Astrocyte (in vitro differentiated cells and primary cell): Measurements from ENCODE around the gene PTPRO. TPM values are rescaled to one million over a fixed set of nuclear protein-coding genes. Genes with fewer than 3 reads are reported as not detected.

Source experiments
- DNase-seq: peaks from one replicate; pipeline ENCODE4 v3.0.0-alpha.2; 2010; ENCODE audit warnings: low read depth
- FAIRE-seq: peaks from 2 replicates; lab custom pipeline; 2011; peaks lifted over from hg19 to GRCh38; lab: Jason Lieb, UNC
- H2AFZ ChIP-seq: 2 replicates; pipeline ENCODE4 v1.6.0; 2012; ENCODE audit warnings: low read depth, low read length, inconsistent platforms
- H3K27ac ChIP-seq: 2 replicates; pipeline ENCODE4 v1.5.1; 2011; ENCODE audit warnings: low read depth, low read length, inconsistent platforms
- H3K27me3 ChIP-seq: 2 replicates; pipeline ENCODE4 v1.6.0; 2011; ENCODE audit warnings: low read length, inconsistent platforms; ENCODE audit not compliant: insufficient read depth
- H3K36me3 ChIP-seq: 2 replicates; pipeline ENCODE4 v1.5.1; 2011; ENCODE audit warnings: low read length, inconsistent platforms; ENCODE audit not compliant: insufficient read depth
- H3K4me1 ChIP-seq: 2 replicates; pipeline ENCODE4 v1.5.1; 2011; ENCODE audit warnings: low read length, inconsistent platforms; ENCODE audit not compliant: insufficient read depth
- H3K4me2 ChIP-seq: 2 replicates; pipeline ENCODE4 v1.6.0; 2012; ENCODE audit warnings: low read length, inconsistent platforms
- H3K4me3 ChIP-seq: 2 replicates; pipeline ENCODE4 v1.5.1; 2011; ENCODE audit warnings: low read depth, mild to moderate bottlenecking, low read length, inconsistent platforms; ENCODE audit not compliant: insufficient read depth
- H3K79me2 ChIP-seq: 2 replicates; pipeline ENCODE4 v1.6.0; 2012; ENCODE audit warnings: mild to moderate bottlenecking, low read length, inconsistent platforms; ENCODE audit not compliant: insufficient read depth
- H3K9ac ChIP-seq: 2 replicates; pipeline ENCODE4 v1.6.0; 2012; ENCODE audit warnings: mild to moderate bottlenecking, low read length, inconsistent platforms
- H3K9me3 ChIP-seq: 2 replicates; pipeline ENCODE4 v1.5.1; 2012; ENCODE audit warnings: low read depth, mild to moderate bottlenecking, low read length, inconsistent platforms; ENCODE audit not compliant: insufficient read depth
- H4K20me1 ChIP-seq: 2 replicates; pipeline ENCODE4 v1.6.0; 2012; ENCODE audit warnings: low read length, inconsistent platforms; ENCODE audit not compliant: insufficient read depth
- H3K27ac Mint-ChIP-seq: one replicate; pipeline ENCODE4 v1.8.0; 2021; ENCODE audit warnings: mild to moderate bottlenecking, mixed read lengths; ENCODE audit not compliant: unreplicated experiment
- H3K27me3 Mint-ChIP-seq: one replicate; pipeline ENCODE4 v1.8.0; 2021; ENCODE audit warnings: low read depth, mixed read lengths; ENCODE audit not compliant: unreplicated experiment
- H3K36me3 Mint-ChIP-seq: one replicate; pipeline ENCODE4 v1.8.0; 2021; ENCODE audit warnings: low read depth, mixed read lengths; ENCODE audit not compliant: unreplicated experiment
- H3K4me1 Mint-ChIP-seq: one replicate; pipeline ENCODE4 v1.8.0; 2021; ENCODE audit warnings: low read depth, mixed read lengths; ENCODE audit not compliant: unreplicated experiment
- H3K4me3 Mint-ChIP-seq: one replicate; pipeline ENCODE4 v1.8.0; 2021; ENCODE audit warnings: mild to moderate bottlenecking, moderate library complexity, mixed read lengths; ENCODE audit not compliant: unreplicated experiment
- H3K9me3 Mint-ChIP-seq: one replicate; pipeline ENCODE4 v1.8.0; 2021; ENCODE audit warnings: mild to moderate bottlenecking, mixed read lengths; ENCODE audit not compliant: unreplicated experiment
- EZH2 ChIP-seq: IDR thresholded peaks from 2 replicates; pipeline ENCODE4 v1.6.1; 2012; ENCODE audit warnings: mild to moderate bottlenecking, low read length, inconsistent platforms; ENCODE audit not compliant: insufficient read depth
- total RNA-seq: library from RNA; stranded (reverse); gene quantifications from 2 replicates; pipeline ENCODE4 v1.2.1, GENCODE V29; 2021
- TF ChIP-seq, protein P1 (sequence below): IDR thresholded peaks from 2 replicates; pipeline ENCODE4 v1.5.1; 2011; ENCODE audit warnings: low read depth, mild to moderate bottlenecking, inconsistent platforms, low read length, moderate library complexity; ENCODE audit not compliant: insufficient read depth

The PTPRO gene
- total RNA-seq, 1 donor from 2014 or later: 0.39 TPM

DNA sequence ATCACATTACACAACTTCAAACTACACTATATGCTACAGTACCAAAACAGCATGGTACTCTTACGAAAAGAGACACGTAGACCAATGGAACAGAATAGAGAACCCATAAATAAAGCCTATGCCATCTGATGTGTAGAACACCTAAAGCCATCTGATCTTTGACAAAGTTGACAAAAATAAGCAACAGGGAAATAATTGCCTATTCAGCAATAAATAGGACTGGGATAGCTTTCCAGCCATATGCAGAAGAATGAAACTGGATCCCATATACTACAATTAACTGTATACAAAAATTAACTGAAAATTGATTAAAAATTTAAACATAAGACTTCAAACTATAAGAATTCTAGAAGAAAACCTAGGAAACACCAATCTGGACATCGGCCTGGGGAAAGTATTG lies 120.7 kb downstream of the PTPRO start:
- Histone ChIP-seq H3K4me1 (no peaks in the 10 kb centered on the region), H3K27ac (no peak overlapping the region), H3K27me3 (no peaks in the 10 kb centered on the region), H3K4me3 (no peak overlapping the region), H3K9ac (no peak overlapping the region), H3K9me3 (no peaks in the 10 kb centered on the region), H4K20me1 (no peaks in the 10 kb centered on the region), H2AFZ (no peak overlapping the region), H3K4me2 (no peak overlapping the region), H3K36me3 (no peaks in the 10 kb centered on the region), H3K79me2 (no peaks in the 10 kb centered on the region)
- FAIRE-seq: no peak
- Mint-ChIP-seq H3K4me1 (peaks cover 5% of the 10 kb centered on the region), H3K27ac (no peak overlapping the region), H3K9me3 (peaks cover under 1% of the 10 kb centered on the region), H3K36me3 (no peaks in the 10 kb centered on the region), H3K27me3 (peaks cover 2% of the 10 kb centered on the region), H3K4me3 (no peak overlapping the region)
- TF ChIP-seq, protein P1, sequence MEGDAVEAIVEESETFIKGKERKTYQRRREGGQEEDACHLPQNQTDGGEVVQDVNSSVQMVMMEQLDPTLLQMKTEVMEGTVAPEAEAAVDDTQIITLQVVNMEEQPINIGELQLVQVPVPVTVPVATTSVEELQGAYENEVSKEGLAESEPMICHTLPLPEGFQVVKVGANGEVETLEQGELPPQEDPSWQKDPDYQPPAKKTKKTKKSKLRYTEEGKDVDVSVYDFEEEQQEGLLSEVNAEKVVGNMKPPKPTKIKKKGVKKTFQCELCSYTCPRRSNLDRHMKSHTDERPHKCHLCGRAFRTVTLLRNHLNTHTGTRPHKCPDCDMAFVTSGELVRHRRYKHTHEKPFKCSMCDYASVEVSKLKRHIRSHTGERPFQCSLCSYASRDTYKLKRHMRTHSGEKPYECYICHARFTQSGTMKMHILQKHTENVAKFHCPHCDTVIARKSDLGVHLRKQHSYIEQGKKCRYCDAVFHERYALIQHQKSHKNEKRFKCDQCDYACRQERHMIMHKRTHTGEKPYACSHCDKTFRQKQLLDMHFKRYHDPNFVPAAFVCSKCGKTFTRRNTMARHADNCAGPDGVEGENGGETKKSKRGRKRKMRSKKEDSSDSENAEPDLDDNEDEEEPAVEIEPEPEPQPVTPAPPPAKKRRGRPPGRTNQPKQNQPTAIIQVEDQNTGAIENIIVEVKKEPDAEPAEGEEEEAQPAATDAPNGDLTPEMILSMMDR: no peak
- no peak for TF ChIP-seq EZH2
- DNase-seq: no peak

DNA sequence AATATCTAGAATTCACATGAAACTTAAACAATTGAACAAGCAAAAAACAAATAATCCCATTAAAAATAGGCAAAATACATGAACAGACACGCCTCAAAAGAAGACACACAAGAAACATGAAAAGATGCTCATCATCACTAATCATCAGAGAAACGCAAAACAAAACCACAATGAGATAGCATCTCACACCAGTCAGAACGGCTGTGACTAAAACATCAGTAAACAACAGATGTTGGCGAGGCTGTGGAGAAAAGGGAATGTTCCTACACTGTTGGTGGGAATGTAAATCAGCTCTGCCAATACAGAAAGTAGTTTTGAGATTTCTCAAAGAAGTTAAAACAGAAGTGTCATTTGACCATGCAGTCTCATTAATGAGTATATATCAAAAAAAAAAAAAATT lies 121.3 kb downstream of the PTPRO start:
- Mint-ChIP-seq H3K9me3 (no peaks in the 10 kb centered on the region), H3K4me1 (peaks cover 5% of the 10 kb centered on the region), H3K4me3 (no peak overlapping the region), H3K27me3 (peaks cover 2% of the 10 kb centered on the region), H3K27ac (no peak overlapping the region), H3K36me3 (no peaks in the 10 kb centered on the region)
- H3K36me3 ChIP-seq: no peaks in the 10 kb centered on the region
- no peak overlapping the region for H3K9ac ChIP-seq
- no peaks in the 10 kb centered on the region for H3K4me1 ChIP-seq
- H3K9me3 ChIP-seq: no peaks in the 10 kb centered on the region
- no peaks in the 10 kb centered on the region for H3K27me3 ChIP-seq
- FAIRE-seq (no peak), DNase-seq (no peak)
- no peak overlapping the region for H2AFZ ChIP-seq
- no peak overlapping the region for H3K4me3 ChIP-seq
- TF ChIP-seq, protein P1: no peak
- no peak for TF ChIP-seq EZH2
- H3K27ac ChIP-seq: no peak overlapping the region
- H3K79me2 ChIP-seq: no peaks in the 10 kb centered on the region
- H3K4me2 ChIP-seq: no peak overlapping the region
- H4K20me1 ChIP-seq: no peaks in the 10 kb centered on the region

DNA sequence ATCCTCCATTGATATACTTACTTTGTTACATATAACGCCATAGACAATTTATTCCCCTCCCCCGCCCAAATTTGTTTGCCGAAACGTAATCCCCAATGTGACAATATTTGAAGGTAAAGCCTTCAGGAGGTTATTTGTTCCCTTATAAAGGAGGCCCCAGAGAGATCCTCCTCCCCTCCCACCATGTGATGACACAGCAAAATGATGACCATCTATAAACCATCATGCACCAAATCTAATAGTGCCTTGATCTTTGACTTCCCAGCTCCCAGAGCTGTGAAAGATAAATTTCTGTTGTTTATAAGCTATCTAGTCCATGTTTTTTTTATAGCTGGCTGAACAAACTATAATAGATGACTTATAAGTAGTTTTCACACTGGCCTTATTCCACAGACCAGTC lies 122.2 kb downstream of the PTPRO start:
- TF ChIP-seq, protein P1: no peak
- no peak for TF ChIP-seq EZH2
- no peaks in the 10 kb centered on the region for H3K36me3 Mint-ChIP-seq
- Histone ChIP-seq H3K4me3 (no peak overlapping the region), H3K9me3 (no peaks in the 10 kb centered on the region), H3K9ac (no peak overlapping the region), H3K4me1 (no peaks in the 10 kb centered on the region), H3K27ac (no peak overlapping the region), H3K4me2 (no peak overlapping the region), H2AFZ (no peak overlapping the region), H4K20me1 (no peaks in the 10 kb centered on the region), H3K36me3 (no peaks in the 10 kb centered on the region), H3K27me3 (no peaks in the 10 kb centered on the region), H3K79me2 (no peaks in the 10 kb centered on the region)
- FAIRE-seq: no peak
- H3K27me3 Mint-ChIP-seq: no peaks in the 10 kb centered on the region
- no peak for DNase-seq
- no peaks in the 10 kb centered on the region for H3K9me3 Mint-ChIP-seq
- H3K4me3 Mint-ChIP-seq: no peak overlapping the region
- no peak overlapping the region for H3K27ac Mint-ChIP-seq
- H3K4me1 Mint-ChIP-seq: peaks cover 5% of the 10 kb centered on the region
